IMR-90 (cell line): ENCODE data around the gene NRF1. TPM values are rescaled to one million over a fixed set of nuclear protein-coding genes. Genes with fewer than 3 reads are reported as not detected.

Experiments
- ATAC-seq: fragments of 200-7000 bp; cut with Tn5 transposase; 2 replicates; pipeline ENCODE4 v1.9.1; 2020; ENCODE audit warnings: low read depth, mild to moderate bottlenecking, moderate library complexity
- BruUV-seq: library from RNA; stranded (reverse); fragments of 400-500 nt; replicated peaks from 2 replicates; lab custom pipeline; 2021; lab: Mats Ljungman, UMichigan
- CTCF ChIA-PET: fragments of 300-600 bp; formaldehyde crosslinking; extraction: SDS; loops from one replicate; lab custom pipeline; 2021; ENCODE audit warnings: antibody characterized with exemption; lab: Yijun Ruan, JAX
- POLR2A ChIA-PET: fragments of 300-600 bp; sonication (Branson Sonifier 250); formaldehyde crosslinking; loops from one replicate; lab custom pipeline; 2022; ENCODE audit warnings: antibody characterized with exemption; ENCODE audit not compliant: unreplicated experiment; lab: Charles Lee
- DNase-seq: peaks from one replicate; pipeline ENCODE4 v3.0.0; 2013
- H2AFZ ChIP-seq: replicated peaks from 2 replicates; pipeline ENCODE3; 2013; ENCODE audit warnings: low read length, mild to moderate bottlenecking; ENCODE audit not compliant: poor library complexity
- H2AK5ac ChIP-seq: 2 replicates; pipeline ENCODE4 v1.6.1; 2013; ENCODE audit warnings: low read depth, low read length, inconsistent platforms
- H2AK9ac ChIP-seq: replicated peaks from 2 replicates; pipeline ENCODE3; 2013; ENCODE audit warnings: mild to moderate bottlenecking, low read depth, low read length, moderate library complexity; ENCODE audit not compliant: poor library complexity
- H2BK120ac ChIP-seq: 2 replicates; pipeline ENCODE4 v1.6.1; 2013; ENCODE audit warnings: low read depth, low read length, inconsistent platforms
- H2BK15ac ChIP-seq: 3 replicates; pipeline ENCODE4 v1.6.1; 2013; ENCODE audit warnings: low read depth, low read length, inconsistent platforms
- H2BK20ac ChIP-seq: 2 replicates; pipeline ENCODE4 v1.6.1; 2013; ENCODE audit warnings: low read depth, mild to moderate bottlenecking, inconsistent platforms, low read length, moderate library complexity
- H2BK5ac ChIP-seq: 2 replicates; pipeline ENCODE4 v1.6.1; 2013; ENCODE audit warnings: mild to moderate bottlenecking, low read depth, low read length, inconsistent platforms; ENCODE audit not compliant: poor library complexity, severe bottlenecking
- H3K14ac ChIP-seq: replicated peaks from 2 replicates; pipeline ENCODE4 v1.6.1; 2013; ENCODE audit warnings: low read depth, low read length, inconsistent platforms
- H3K18ac ChIP-seq: 2 replicates; pipeline ENCODE4 v1.6.1; 2013; ENCODE audit warnings: low read depth, low read length, control low read depth
- H3K23ac ChIP-seq: 2 replicates; pipeline ENCODE4 v1.6.1; 2013; ENCODE audit warnings: low read depth, low read length, inconsistent platforms
- H3K27ac ChIP-seq: 2 replicates; pipeline ENCODE4 v1.5.1; 2013; ENCODE audit warnings: mild to moderate bottlenecking, control low read depth, low read length; ENCODE audit not compliant: insufficient read depth
- H3K27me3 ChIP-seq: 2 replicates; pipeline ENCODE4 v1.6.1; 2013; ENCODE audit warnings: low read length; ENCODE audit not compliant: control insufficient read depth, insufficient read depth
- H3K36me3 ChIP-seq: 2 replicates; pipeline ENCODE4 v1.6.1; 2013; ENCODE audit warnings: low read length, mixed read lengths; ENCODE audit not compliant: control insufficient read depth, insufficient read depth
- H3K4ac ChIP-seq: 2 replicates; pipeline ENCODE4 v1.6.1; 2013; ENCODE audit warnings: low read depth, low read length, inconsistent platforms
- H3K4me1 ChIP-seq: 2 replicates; pipeline ENCODE4 v1.6.1; 2013; ENCODE audit warnings: low read length, mixed read lengths; ENCODE audit not compliant: control insufficient read depth, insufficient read depth
- H3K4me2 ChIP-seq: 2 replicates; pipeline ENCODE4 v1.6.1; 2013; ENCODE audit warnings: low read depth, mild to moderate bottlenecking, control low read depth, low read length, moderate library complexity
- H3K4me3 ChIP-seq: 2 replicates; pipeline ENCODE4 v1.5.1; 2013; ENCODE audit warnings: low read depth, mild to moderate bottlenecking, control low read depth, low read length, moderate library complexity; ENCODE audit not compliant: insufficient read depth
- H3K56ac ChIP-seq: 2 replicates; pipeline ENCODE4 v1.6.1; 2013; ENCODE audit warnings: low read length, inconsistent platforms; ENCODE audit not compliant: insufficient read depth; ENCODE audit errors: extremely low read depth
- H3K79me1 ChIP-seq, 2 experiments: 2 replicates each; pipeline ENCODE4 v1.6.1; 2013; ENCODE audit warnings: low read length in 2 of 2, inconsistent platforms in 1 of 2, low read depth in 1 of 2
- H3K9ac ChIP-seq: 2 replicates; pipeline ENCODE4 v1.6.1; 2013; ENCODE audit warnings: low read depth, low read length, control low read depth
- H3K9me1 ChIP-seq: 2 replicates; pipeline ENCODE4 v1.6.1; 2013; ENCODE audit warnings: low read length, inconsistent platforms; ENCODE audit not compliant: insufficient read depth
- H3K9me3 ChIP-seq: 2 replicates; pipeline ENCODE4 v1.6.1; 2013; ENCODE audit warnings: low read length; ENCODE audit not compliant: control insufficient read depth, insufficient read depth
- H4K20me1 ChIP-seq: 2 replicates; pipeline ENCODE4 v1.6.1; 2013; ENCODE audit warnings: low read length, inconsistent platforms; ENCODE audit not compliant: insufficient read depth
- H4K5ac ChIP-seq: 2 replicates; pipeline ENCODE4 v1.6.1; 2013; ENCODE audit warnings: mild to moderate bottlenecking, low read depth, low read length, control low read depth
- H4K8ac ChIP-seq, 2 experiments: 2 replicates each; pipeline ENCODE4 v1.6.1; 2013; ENCODE audit warnings: low read depth in 2 of 2, low read length in 2 of 2, control low read depth in 1 of 2, inconsistent platforms in 1 of 2
- H4K91ac ChIP-seq: 2 replicates; pipeline ENCODE4 v1.6.1; 2013; ENCODE audit warnings: low read depth, low read length, inconsistent platforms; ENCODE audit not compliant: insufficient read depth
- BHLHE40 ChIP-seq: fragments of 150-350 bp; IDR thresholded peaks from 2 replicates; pipeline ENCODE4 v1.6.1; 2016; ENCODE audit warnings: mild to moderate bottlenecking, low read depth, low read length
- CEBPB ChIP-seq: IDR thresholded peaks from 2 replicates; pipeline ENCODE4 v1.6.1; 2012; ENCODE audit warnings: low read depth, low read length, improper control_type of control experiment
- CHD1 ChIP-seq: IDR thresholded peaks from 2 replicates; pipeline ENCODE4 v1.6.1; 2012; ENCODE audit warnings: low read depth, low read length, improper control_type of control experiment
- FOS ChIP-seq: fragments of 150-350 bp; IDR thresholded peaks from 2 replicates; pipeline ENCODE4 v1.6.1; 2016; ENCODE audit warnings: low read depth, low read length
- MAFK ChIP-seq: IDR thresholded peaks from 2 replicates; pipeline ENCODE4 v1.6.1; 2012; ENCODE audit warnings: low read depth, low read length, improper control_type of control experiment
- MAZ ChIP-seq: IDR thresholded peaks from 2 replicates; pipeline ENCODE4 v1.6.1; 2012; ENCODE audit warnings: low read depth, mild to moderate bottlenecking, low read length, improper control_type of control experiment, moderate library complexity, borderline replicate concordance
- MXI1 ChIP-seq: IDR thresholded peaks from 2 replicates; pipeline ENCODE4 v1.6.1; 2012; ENCODE audit warnings: low read depth, mild to moderate bottlenecking, low read length, moderate library complexity, borderline replicate concordance
- NFE2L2 ChIP-seq: fragments of 150-350 bp; IDR thresholded peaks from 2 replicates; pipeline ENCODE4 v1.6.1; 2016; ENCODE audit warnings: low read depth, mild to moderate bottlenecking, low read length
- POLR2A ChIP-seq: IDR thresholded peaks from 2 replicates; pipeline ENCODE4 v1.6.1; 2012; ENCODE audit warnings: mild to moderate bottlenecking, low read depth, low read length
- RAD21 ChIP-seq: IDR thresholded peaks from 2 replicates; pipeline ENCODE4 v1.6.1; 2012; ENCODE audit warnings: low read length, improper control_type of control experiment
- RCOR1 ChIP-seq: IDR thresholded peaks from 2 replicates; pipeline ENCODE4 v1.6.1; 2012; ENCODE audit warnings: mild to moderate bottlenecking, low read length, improper control_type of control experiment; ENCODE audit not compliant: insufficient replicate concordance
- RFX5 ChIP-seq: IDR thresholded peaks from 2 replicates; pipeline ENCODE4 v1.8.0; 2012; ENCODE audit warnings: low read depth, mild to moderate bottlenecking, low read length, moderate library complexity
- SMC3 ChIP-seq: fragments of 150-350 bp; IDR thresholded peaks from 2 replicates; pipeline ENCODE4 v1.6.1; 2016; ENCODE audit warnings: low read depth, mild to moderate bottlenecking, antibody characterized with exemption, low read length, moderate library complexity
- WGBS, 2 experiments: methylation state at CpG; one replicate each; pipeline versions ENCODE4 v1.1.5 to v1.1.7; 2013; ENCODE audit warnings: missing lambda C conversion rate in 2 of 2; ENCODE audit not compliant: insufficient read length in 1 of 2; ENCODE audit errors: extremely low coverage in 2 of 2; 5-methylcytosine and 5-hydroxymethylcytosine counted together
- dilution Hi-C: fragments of 300-500 bp; cut with HindIII; formaldehyde crosslinking; loops from one replicate; pipeline ENCODE4 v1.14.3; 2018; ENCODE audit warnings: low sequenced_read_pairs; ENCODE audit not compliant: unreplicated experiment
- in situ Hi-C: fragments of 300-500 bp; cut with MboI; formaldehyde crosslinking; loops from 3 replicates; pipeline ENCODE4 v1.14.3; 2019; ENCODE audit warnings: low sequenced_read_pairs, inconsistent platforms, mixed read lengths
- intact Hi-C: fragments of 100-400 bp; cut with micrococcal nuclease; formaldehyde crosslinking; loops from 2 replicates; pipeline ENCODE4 v1.10.0; 2022
- polyA plus RNA-seq, 3 experiments: library from polyadenylated mRNA; depleted of rRNA; stranded (reverse); fragments of >200 nt; gene quantifications; 2 replicates each; pipeline ENCODE4 v1.2.3, GENCODE V29; 2012; ENCODE audit warnings: low replicate concordance in 1 of 3
- total RNA-seq: library from RNA; depleted of rRNA; stranded (reverse); fragments of >200 nt; gene quantifications from 2 replicates; pipeline ENCODE4 v1.2.3, GENCODE V29; 2012
- TF ChIP-seq, protein P1 (sequence below): conservative IDR thresholded peaks from 2 replicates; pipeline ENCODE4 v1.5.1; 2012; ENCODE audit warnings: mild to moderate bottlenecking, low read depth, low read length, improper control_type of control experiment
- TF ChIP-seq, protein P2 (sequence below): fragments of 150-350 bp; IDR thresholded peaks from 2 replicates; pipeline ENCODE4 v1.6.1; 2017; ENCODE audit warnings: mild to moderate bottlenecking, antibody characterized with exemption, low read length, low read depth
- TF ChIP-seq, protein P3 (sequence below): fragments of 150-350 bp; IDR thresholded peaks from 2 replicates; pipeline ENCODE4 v1.6.1; 2016; ENCODE audit warnings: low read depth, mild to moderate bottlenecking, low read length, moderate library complexity, borderline replicate concordance

The NRF1 gene
- total and polyA plus RNA-seq, 2 of the 4 experiments (the other 2 are of a cell fraction), result 11.4 to 15.8 TPM

DNA sequence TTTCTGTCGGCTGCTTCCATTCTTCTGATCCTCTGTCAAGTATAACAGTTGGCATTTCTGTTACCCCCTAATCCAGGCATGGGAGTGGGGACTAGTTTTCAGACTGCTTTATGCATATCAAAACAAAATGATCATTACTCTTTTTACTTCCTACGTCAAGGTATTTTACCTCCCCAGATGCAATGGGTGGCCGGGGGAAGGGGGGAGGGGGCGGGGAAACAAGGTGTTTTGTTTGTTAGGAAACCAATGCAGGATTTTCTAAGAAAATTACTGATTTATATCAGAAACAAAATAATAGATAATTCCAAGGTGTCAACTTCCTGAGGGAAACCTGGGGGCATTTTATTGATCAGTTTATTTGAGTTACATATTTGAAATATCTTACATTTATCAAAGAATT lies 66.3 kb downstream of the NRF1 start:
- Histone ChIP-seq H3K4me2 (no peak overlapping the region), H3K9me1 (no peaks in the 10 kb centered on the region), H2AK9ac (no peak overlapping the region), H3K79me1 (0 out of 4 replicates have a peak, but pooled peaks cover 0 to 2% of the 10 kb centered on the region in 2 experiments), H4K91ac (no peak overlapping the region), H4K20me1 (no peaks in the 10 kb centered on the region), H3K9me3 (peaks cover 7% of the 10 kb centered on the region), H3K4ac (no peak overlapping the region), H3K4me1 (no peaks in the 10 kb centered on the region), H3K18ac (no peak overlapping the region), H2BK15ac (no peak overlapping the region), H3K27ac (no peak overlapping the region), H3K4me3 (no peak overlapping the region), H4K5ac (no peak overlapping the region), H2AFZ (no peak overlapping the region), H3K56ac (no peak overlapping the region), H3K27me3 (no peaks in the 10 kb centered on the region), H3K36me3 (peaks cover 6% of the 10 kb centered on the region), H3K23ac (no peak overlapping the region), H2AK5ac (no peak overlapping the region), H2BK120ac (no peak overlapping the region), H3K9ac (no peak overlapping the region), H2BK20ac (no peak overlapping the region), H3K14ac (no peak overlapping the region), H4K8ac (no peak overlapping the region), H2BK5ac (no peak overlapping the region)
- in situ Hi-C loops, result no loop called here
- no CpG with 5 or more reads among the region's 4 CpGs for WGBS, 2 experiments
- no peak for TF ChIP-seq NFE2L2
- TF ChIP-seq FOS, result no peak
- TF ChIP-seq, protein P1, sequence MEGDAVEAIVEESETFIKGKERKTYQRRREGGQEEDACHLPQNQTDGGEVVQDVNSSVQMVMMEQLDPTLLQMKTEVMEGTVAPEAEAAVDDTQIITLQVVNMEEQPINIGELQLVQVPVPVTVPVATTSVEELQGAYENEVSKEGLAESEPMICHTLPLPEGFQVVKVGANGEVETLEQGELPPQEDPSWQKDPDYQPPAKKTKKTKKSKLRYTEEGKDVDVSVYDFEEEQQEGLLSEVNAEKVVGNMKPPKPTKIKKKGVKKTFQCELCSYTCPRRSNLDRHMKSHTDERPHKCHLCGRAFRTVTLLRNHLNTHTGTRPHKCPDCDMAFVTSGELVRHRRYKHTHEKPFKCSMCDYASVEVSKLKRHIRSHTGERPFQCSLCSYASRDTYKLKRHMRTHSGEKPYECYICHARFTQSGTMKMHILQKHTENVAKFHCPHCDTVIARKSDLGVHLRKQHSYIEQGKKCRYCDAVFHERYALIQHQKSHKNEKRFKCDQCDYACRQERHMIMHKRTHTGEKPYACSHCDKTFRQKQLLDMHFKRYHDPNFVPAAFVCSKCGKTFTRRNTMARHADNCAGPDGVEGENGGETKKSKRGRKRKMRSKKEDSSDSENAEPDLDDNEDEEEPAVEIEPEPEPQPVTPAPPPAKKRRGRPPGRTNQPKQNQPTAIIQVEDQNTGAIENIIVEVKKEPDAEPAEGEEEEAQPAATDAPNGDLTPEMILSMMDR, result no peak
- no peak for TF ChIP-seq MAFK
- TF ChIP-seq MAZ, result no peak
- no peak for TF ChIP-seq RFX5
- no peak for TF ChIP-seq CHD1
- no peak for TF ChIP-seq SMC3
- TF ChIP-seq BHLHE40, result no peak
- no peak for TF ChIP-seq RCOR1
- TF ChIP-seq, protein P2, sequence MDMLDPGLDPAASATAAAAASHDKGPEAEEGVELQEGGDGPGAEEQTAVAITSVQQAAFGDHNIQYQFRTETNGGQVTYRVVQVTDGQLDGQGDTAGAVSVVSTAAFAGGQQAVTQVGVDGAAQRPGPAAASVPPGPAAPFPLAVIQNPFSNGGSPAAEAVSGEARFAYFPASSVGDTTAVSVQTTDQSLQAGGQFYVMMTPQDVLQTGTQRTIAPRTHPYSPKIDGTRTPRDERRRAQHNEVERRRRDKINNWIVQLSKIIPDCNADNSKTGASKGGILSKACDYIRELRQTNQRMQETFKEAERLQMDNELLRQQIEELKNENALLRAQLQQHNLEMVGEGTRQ, result no peak
- no peak for TF ChIP-seq MXI1
- TF ChIP-seq POLR2A, result no peak
- TF ChIP-seq, protein P3, sequence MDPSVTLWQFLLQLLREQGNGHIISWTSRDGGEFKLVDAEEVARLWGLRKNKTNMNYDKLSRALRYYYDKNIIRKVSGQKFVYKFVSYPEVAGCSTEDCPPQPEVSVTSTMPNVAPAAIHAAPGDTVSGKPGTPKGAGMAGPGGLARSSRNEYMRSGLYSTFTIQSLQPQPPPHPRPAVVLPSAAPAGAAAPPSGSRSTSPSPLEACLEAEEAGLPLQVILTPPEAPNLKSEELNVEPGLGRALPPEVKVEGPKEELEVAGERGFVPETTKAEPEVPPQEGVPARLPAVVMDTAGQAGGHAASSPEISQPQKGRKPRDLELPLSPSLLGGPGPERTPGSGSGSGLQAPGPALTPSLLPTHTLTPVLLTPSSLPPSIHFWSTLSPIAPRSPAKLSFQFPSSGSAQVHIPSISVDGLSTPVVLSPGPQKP, result no peak
- TF ChIP-seq CEBPB, result no peak
- TF ChIP-seq RAD21, result no peak
- no TSS peak for BruUV-seq
- dilution Hi-C loops, result no loop called here
- intact Hi-C loops, result no loop called here
- ChIA-PET CTCF (no interaction called here), POLR2A (no interaction called here)
- DNase-seq (no peak), ATAC-seq (no peak)
